GM06990 (cell line): Measurements from ENCODE around the gene PRKCZ.

Experiments
- DNase-seq: peaks from one replicate; pipeline ENCODE4 v3.0.0-alpha.2; 2011; ENCODE audit not compliant: insufficient read length; ENCODE audit errors: extremely low read depth
- H3K27me3 ChIP-seq: replicated peaks from 2 replicates; pipeline ENCODE4 v1.6.0; 2011; ENCODE audit warnings: low read length; ENCODE audit not compliant: control insufficient read depth, insufficient read depth
- H3K36me3 ChIP-seq: 2 replicates; pipeline ENCODE4 v1.5.1; 2011; ENCODE audit warnings: low read length; ENCODE audit not compliant: control insufficient read depth, insufficient read depth
- H3K4me3 ChIP-seq: replicated peaks from 2 replicates; pipeline ENCODE4 v1.5.1; 2011; ENCODE audit warnings: low read depth, mild to moderate bottlenecking, control low read depth, low read length
- TF ChIP-seq, protein P1 (sequence below): IDR thresholded peaks from 2 replicates; pipeline ENCODE4 v1.5.1; 2011; ENCODE audit warnings: low read length, control low read depth, mild to moderate bottlenecking, inconsistent platforms; ENCODE audit not compliant: insufficient read depth, poor library complexity, severe bottlenecking

Gene PRKCZ

DNA sequence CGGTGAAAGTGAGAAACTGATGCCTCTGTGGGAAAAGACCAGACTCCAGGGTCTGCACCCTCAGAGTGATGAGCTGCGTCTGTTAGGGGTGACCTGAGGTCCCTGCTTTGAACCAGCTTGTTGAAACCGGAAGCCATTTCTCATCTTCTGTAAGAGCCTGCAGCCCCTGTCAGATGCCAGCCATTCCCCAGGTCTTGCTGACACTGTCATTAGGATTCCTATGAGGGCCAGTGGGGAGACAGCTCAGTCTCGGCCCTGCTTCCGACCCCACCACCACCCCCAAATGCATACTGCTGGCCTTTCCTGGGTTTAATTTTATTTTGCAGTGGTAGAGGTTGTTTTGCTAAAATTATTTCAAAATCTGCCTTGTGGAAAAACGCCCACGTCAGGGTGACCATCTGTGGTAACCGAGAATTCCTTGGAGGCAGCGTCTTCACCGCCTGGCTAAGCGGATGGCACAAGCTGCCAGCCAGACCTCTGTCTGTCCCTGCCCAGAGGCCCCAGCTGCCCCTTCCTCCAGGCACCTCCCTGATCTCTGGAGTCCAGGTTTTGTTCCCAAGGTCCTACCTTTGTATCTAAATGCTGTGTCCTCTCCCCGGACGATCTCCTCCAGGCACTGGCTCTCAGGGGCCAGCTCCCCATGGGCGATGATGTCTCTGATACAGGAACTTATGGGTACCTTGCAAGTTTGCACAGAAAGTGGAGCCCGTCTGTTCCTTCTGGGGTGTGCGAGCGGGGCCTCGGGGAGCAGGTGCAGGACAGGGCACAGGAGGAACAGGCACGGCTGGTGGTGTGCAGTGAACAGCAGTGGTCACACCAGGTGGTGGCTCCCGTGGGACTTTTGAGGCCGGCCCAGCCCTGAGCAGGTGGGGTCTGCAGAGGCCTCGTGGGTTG, 49.9 kb downstream of the PRKCZ start:
- no peaks in the 10 kb centered on the region for H3K36me3 ChIP-seq
- no peak overlapping the region for H3K4me3 ChIP-seq
- no peaks in the 10 kb centered on the region for H3K27me3 ChIP-seq
- TF ChIP-seq, protein P1, sequence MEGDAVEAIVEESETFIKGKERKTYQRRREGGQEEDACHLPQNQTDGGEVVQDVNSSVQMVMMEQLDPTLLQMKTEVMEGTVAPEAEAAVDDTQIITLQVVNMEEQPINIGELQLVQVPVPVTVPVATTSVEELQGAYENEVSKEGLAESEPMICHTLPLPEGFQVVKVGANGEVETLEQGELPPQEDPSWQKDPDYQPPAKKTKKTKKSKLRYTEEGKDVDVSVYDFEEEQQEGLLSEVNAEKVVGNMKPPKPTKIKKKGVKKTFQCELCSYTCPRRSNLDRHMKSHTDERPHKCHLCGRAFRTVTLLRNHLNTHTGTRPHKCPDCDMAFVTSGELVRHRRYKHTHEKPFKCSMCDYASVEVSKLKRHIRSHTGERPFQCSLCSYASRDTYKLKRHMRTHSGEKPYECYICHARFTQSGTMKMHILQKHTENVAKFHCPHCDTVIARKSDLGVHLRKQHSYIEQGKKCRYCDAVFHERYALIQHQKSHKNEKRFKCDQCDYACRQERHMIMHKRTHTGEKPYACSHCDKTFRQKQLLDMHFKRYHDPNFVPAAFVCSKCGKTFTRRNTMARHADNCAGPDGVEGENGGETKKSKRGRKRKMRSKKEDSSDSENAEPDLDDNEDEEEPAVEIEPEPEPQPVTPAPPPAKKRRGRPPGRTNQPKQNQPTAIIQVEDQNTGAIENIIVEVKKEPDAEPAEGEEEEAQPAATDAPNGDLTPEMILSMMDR = no peak
- no peak for DNase-seq

- Histone ChIP-seq H3K36me3 (no peaks in the 10 kb centered on the region), H3K27me3 (no peaks in the 10 kb centered on the region), H3K4me3 (no peak overlapping the region)
- no peak for DNase-seq
- TF ChIP-seq, protein P1 = no peak
Observed at GRCh38 chr1:2100780-2101108, 50.5 kb downstream of the PRKCZ start.

GRCh38 chr1:2101531-2101930, 51.3 kb downstream of the PRKCZ start:
- no peak overlapping the region for H3K4me3 ChIP-seq
- TF ChIP-seq, protein P1 = no peak
- H3K36me3 ChIP-seq = no peaks in the 10 kb centered on the region
- no peak for DNase-seq
- H3K27me3 ChIP-seq = no peaks in the 10 kb centered on the region

- no peak for DNase-seq
- H3K36me3 ChIP-seq = no peaks in the 10 kb centered on the region
- TF ChIP-seq, protein P1 = no peak
- no peak overlapping the region for H3K4me3 ChIP-seq
- H3K27me3 ChIP-seq = no peaks in the 10 kb centered on the region
Observed at GRCh38 chr1:2101946-2102345, 51.7 kb downstream of the PRKCZ start.

- no peak for DNase-seq
- Histone ChIP-seq H3K36me3 (no peaks in the 10 kb centered on the region), H3K27me3 (no peaks in the 10 kb centered on the region), H3K4me3 (no peak overlapping the region)
- TF ChIP-seq, protein P1 = no peak
Observed at GRCh38 chr1:2102753-2103152, 52.5 kb downstream of the PRKCZ start.

DNA sequence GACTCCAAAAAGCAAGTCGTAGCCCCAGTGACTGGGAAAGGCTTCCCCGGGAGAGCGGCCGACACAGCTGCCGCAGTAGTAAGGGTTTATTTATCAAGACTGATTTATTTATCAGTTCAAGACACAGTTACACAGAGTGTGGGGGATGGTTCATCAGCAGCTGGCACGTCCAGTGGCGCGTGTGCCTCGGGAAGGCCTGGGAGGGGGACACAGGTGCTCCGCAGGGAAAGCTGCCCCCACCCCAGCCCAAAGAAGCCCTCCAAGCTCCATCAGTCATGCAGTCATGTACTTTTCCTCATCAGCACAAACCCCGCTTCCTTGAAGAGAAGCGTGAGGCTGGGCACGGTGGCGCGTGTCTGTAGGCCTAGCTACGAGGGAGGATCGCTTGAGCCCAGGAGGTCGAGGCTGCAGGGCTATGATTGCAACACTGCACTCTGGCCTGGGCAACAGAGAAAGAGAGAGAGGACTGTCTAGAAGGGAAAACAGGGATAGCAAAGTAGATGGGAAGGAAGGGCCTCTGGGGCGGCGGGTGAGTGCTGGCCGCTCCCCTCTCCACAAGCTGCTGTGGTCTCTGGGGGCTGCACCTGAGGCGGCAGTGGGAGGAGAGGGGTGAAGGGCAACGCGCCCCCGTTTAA, 53.2 kb downstream of the PRKCZ start:
- TF ChIP-seq, protein P1 = no peak

More for the DNA sequence above, 53.2 kb downstream of the PRKCZ start:
- no peaks in the 10 kb centered on the region for H3K36me3 ChIP-seq
- H3K4me3 ChIP-seq = no peak overlapping the region
- no peak for DNase-seq
- H3K27me3 ChIP-seq = no peaks in the 10 kb centered on the region
